Stimulated activated CD8-positive, alpha-beta memory T cell treated with anti-CD3 and anti-CD28 coated beads, Interleukin-4, amount 100 ng/mL, for 1 hour (primary cell): ENCODE results near the gene ORMDL1.

Experiments
- DNase-seq, 2 donors: peaks; one replicate each; pipeline ENCODE4 v3.0.0-alpha.2; 2020; ENCODE audit warnings: low read depth in 2 of 2, low spot score in 1 of 2

The ORMDL1 gene

GRCh38 chr2:189783927-189784867 lies at the start of gene ORMDL1, which contains the start of gene PMS1:
TSS of gene ORMDL1 (minus strand) at chr2:189784339. CDS start at chr2:189782595, 1,744 bp downstream.
TSS of gene PMS1 (plus strand) at chr2:189784450. CDS start at chr2:189791810, 7,360 bp downstream.
- peak; percentile 78 to 84 for DNase-seq

- no peak for DNase-seq
Observed at GRCh38 chr2:189830510-189830909, 46.4 kb upstream of the ORMDL1 start.

GRCh38 chr2:189829102-189829833 lies 45.1 kb upstream of the ORMDL1 start:
- DNase-seq = no peak

GRCh38 chr2:189826039-189826438 lies 41.9 kb upstream of the ORMDL1 start:
- DNase-seq = no peak

- DNase-seq = no peak
Observed at GRCh38 chr2:189824694-189825396, 40.7 kb upstream of the ORMDL1 start.

GRCh38 chr2:189821953-189822748 lies 38.0 kb upstream of the ORMDL1 start:
- no peak for DNase-seq

GRCh38 chr2:189819297-189819704 lies 35.2 kb upstream of the ORMDL1 start:
- no peak for DNase-seq

- no peak for DNase-seq
Observed at GRCh38 chr2:189818249-189819038, 34.3 kb upstream of the ORMDL1 start.

- no peak for DNase-seq
Observed at GRCh38 chr2:189803431-189803830, 19.3 kb upstream of the ORMDL1 start.

GRCh38 chr2:189802396-189802912 lies 18.3 kb upstream of the ORMDL1 start:
- DNase-seq = no peak

GRCh38 chr2:189799531-189799930 lies 15.4 kb upstream of the ORMDL1 start:
- DNase-seq = no peak

- DNase-seq = no peak
Observed at GRCh38 chr2:189799030-189799331, 14.8 kb upstream of the ORMDL1 start.

GRCh38 chr2:189798312-189799029 lies 14.3 kb upstream of the ORMDL1 start:
- DNase-seq = no peak

GRCh38 chr2:189797902-189798301 lies 13.8 kb upstream of the ORMDL1 start:
- no peak for DNase-seq

- no peak for DNase-seq
Observed at GRCh38 chr2:189794310-189794709, 10.2 kb upstream of the ORMDL1 start.

- no peak for DNase-seq
Observed at GRCh38 chr2:189791338-189792042, 7.4 kb upstream of the ORMDL1 start.

- no peak for DNase-seq
Observed at GRCh38 chr2:189783451-189783926, 650 bp downstream of the ORMDL1 start.

GRCh38 chr2:189782221-189782671 lies 1.9 kb downstream of the ORMDL1 start:
- DNase-seq = no peak
